WERI-Rb-1 (cell line): ENCODE results near the gene TTC9B.

Experiments used
- DNase-seq: peaks from one replicate; pipeline ENCODE4 v3.0.0-alpha.2; 2020
- H3K27ac ChIP-seq: fragments of 250-450 bp; sonication (Bioruptor Pico); 2 replicates; pipeline ENCODE4 v1.5.1; 2020; ENCODE audit warnings: mild to moderate bottlenecking, moderate library complexity
- H3K27me3 ChIP-seq: fragments of 250-450 bp; sonication (Bioruptor Pico); 2 replicates; pipeline ENCODE4 v1.5.1; 2021; ENCODE audit warnings: mild to moderate bottlenecking, low read depth, moderate library complexity; ENCODE audit not compliant: insufficient read depth, severe bottlenecking
- H3K36me3 ChIP-seq: fragments of 250-450 bp; sonication (Bioruptor Pico); 2 replicates; pipeline ENCODE4 v1.5.1; 2020; ENCODE audit warnings: mild to moderate bottlenecking, moderate library complexity
- H3K4me3 ChIP-seq: 2 replicates; pipeline ENCODE4 v1.5.1; 2011; ENCODE audit warnings: low read depth, mild to moderate bottlenecking, control low read depth, low read length
- H3K9me3 ChIP-seq: fragments of 250-450 bp; sonication (Bioruptor Pico); 2 replicates; pipeline ENCODE4 v1.5.1; 2021; ENCODE audit warnings: mild to moderate bottlenecking, moderate library complexity; ENCODE audit not compliant: severe bottlenecking
- CTCF ChIP-seq: IDR thresholded peaks from 2 replicates; pipeline ENCODE4 v1.5.1; 2011; ENCODE audit warnings: low read depth, mild to moderate bottlenecking, control low read depth, inconsistent platforms, low read length

The TTC9B gene

GRCh38 chr19:40204381-40204780 is 13.8 kb downstream of the TTC9B start:
- TF ChIP-seq CTCF, result no peak
- DNase-seq, result no peak
- no peaks in the 10 kb centered on the region for H3K27me3 ChIP-seq

GRCh38 chr19:40200341-40201099 is 17.7 kb downstream of the TTC9B start:
- Histone ChIP-seq H3K27ac (peak overlapping the region; percentile 57), H3K9me3 (no peaks in the 10 kb centered on the region), H3K4me3 (no peak overlapping the region), H3K27me3 (no peaks in the 10 kb centered on the region), H3K36me3 (peaks cover 5% of the 10 kb centered on the region)
- DNase-seq, result peak; percentile 86
- no peak for TF ChIP-seq CTCF

More at GRCh38 chr19:40204381-40204780, 13.8 kb downstream of the TTC9B start:
- no peaks in the 10 kb centered on the region for H3K9me3 ChIP-seq
- H3K4me3 ChIP-seq, result no peak overlapping the region
- H3K36me3 ChIP-seq, result peaks cover 5% of the 10 kb centered on the region
- H3K27ac ChIP-seq, result no peak overlapping the region

- TF ChIP-seq CTCF, result no peak
- no peaks in the 10 kb centered on the region for H3K9me3 ChIP-seq
- H3K27ac ChIP-seq, result no peak overlapping the region
- no peak overlapping the region for H3K4me3 ChIP-seq
- DNase-seq, result no peak
- H3K27me3 ChIP-seq, result no peaks in the 10 kb centered on the region
- peaks cover under 1% of the 10 kb centered on the region for H3K36me3 ChIP-seq
Measured at GRCh38 chr19:40198272-40198990, 19.8 kb downstream of the TTC9B start.

GRCh38 chr19:40193587-40193849 is 24.7 kb downstream of the TTC9B start:
- no peak for TF ChIP-seq CTCF

GRCh38 chr19:40192758-40193586 is 25.2 kb downstream of the TTC9B start:
- no peak for DNase-seq
- no peaks in the 10 kb centered on the region for H3K9me3 ChIP-seq
- no peaks in the 10 kb centered on the region for H3K27me3 ChIP-seq
- no peak for TF ChIP-seq CTCF
- H3K27ac ChIP-seq, result no peak overlapping the region
- H3K4me3 ChIP-seq, result no peak overlapping the region
- H3K36me3 ChIP-seq, result no peaks in the 10 kb centered on the region; the same call in 1 of the 2 replicates

More at GRCh38 chr19:40193587-40193849, 24.7 kb downstream of the TTC9B start:
- Histone ChIP-seq H3K9me3 (no peaks in the 10 kb centered on the region), H3K4me3 (no peak overlapping the region), H3K36me3 (no peaks in the 10 kb centered on the region; the same call in 1 of the 2 replicates), H3K27ac (no peak overlapping the region), H3K27me3 (no peaks in the 10 kb centered on the region)
- no peak for DNase-seq
